Measurements from ENCODE around the gene INCA1.

The INCA1 gene

DNA sequence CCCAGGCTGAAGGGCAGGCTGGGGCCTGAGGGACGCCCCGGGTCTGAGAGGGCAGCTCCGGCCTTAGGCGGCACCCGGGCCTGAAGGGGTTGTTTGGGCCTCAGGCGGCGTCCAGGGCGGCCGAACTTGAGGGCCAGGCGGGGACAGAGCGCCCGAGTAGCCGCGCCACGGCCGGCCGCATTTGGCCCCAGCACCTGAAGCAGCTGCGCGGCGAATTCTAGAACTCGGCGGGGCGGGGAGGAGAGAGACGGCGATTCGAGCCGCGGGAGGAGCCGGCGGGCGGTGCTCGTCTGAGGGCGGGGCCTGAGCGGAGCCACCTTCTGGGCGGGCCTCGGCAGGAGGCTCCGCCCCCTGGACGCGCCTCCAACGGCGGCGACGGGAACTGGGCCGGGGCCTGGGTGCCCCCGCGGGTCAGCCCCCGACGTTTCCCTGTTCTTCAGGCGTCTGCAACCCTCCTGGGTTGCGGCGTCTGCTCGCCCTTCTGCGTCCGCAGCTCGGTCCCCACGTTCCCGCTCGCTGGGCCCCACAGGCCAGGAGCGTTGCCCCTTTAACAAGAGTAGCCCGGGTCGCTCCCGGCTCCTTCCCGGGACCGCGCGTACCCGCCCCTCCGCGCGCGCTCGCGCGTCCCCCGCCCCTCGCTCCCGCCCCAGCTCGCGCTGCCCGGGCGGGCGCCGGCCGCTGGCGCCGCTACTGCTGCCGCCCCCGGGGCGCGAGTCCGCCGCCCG, at the start of gene INCA1, which contains the start of gene KIF1C:
INCA1 (minus strand) TSS at position 221 of the 725 bp plus-strand sequence. CDS start 3,085 bp downstream, outside the sequence.
KIF1C (plus strand) TSS at position 649 of the 725 bp plus-strand sequence. CDS start 2,297 bp downstream, outside the sequence.
- H3K36me3 ChIP-seq (ENCODE audit: control insufficient read depth in 2 of 2, insufficient read depth in 2 of 2, low read length in 2 of 2), result peaks cover 14 to 16% of the 10 kb centered on the region in 2 donors
- H3K9me3 ChIP-seq (ENCODE audit: control insufficient read depth in 2 of 2, low read length in 2 of 2), result no peaks in the 10 kb centered on the region
- peak within 1 kb of the TSS; percentile 93 to 96 for H3K4me3 ChIP-seq (ENCODE audit: low read length in 2 of 2)
- H3K27ac ChIP-seq (ENCODE audit: low read length), result peak within 1 kb of the TSS; percentile 89
- peak within 1 kb of the TSS; percentile 83 for H3K9ac ChIP-seq (ENCODE audit: low read length in 2 of 2)
- peaks cover 39% of the 10 kb centered on the region for H3K4me1 ChIP-seq (ENCODE audit: control insufficient read depth, insufficient read depth, low read length)
- no peaks in the 10 kb centered on the region for H3K27me3 ChIP-seq (ENCODE audit: control insufficient read depth in 1 of 2, insufficient read depth in 2 of 2, low read length in 2 of 2)

GRCh38 chr17:5045496-5045895, 48.2 kb upstream of the INCA1 start:
- no peaks in the 10 kb centered on the region for H3K36me3 ChIP-seq (ENCODE audit: control insufficient read depth in 2 of 2, insufficient read depth in 2 of 2, low read length in 2 of 2)
- H3K9me3 ChIP-seq (ENCODE audit: control insufficient read depth in 2 of 2, low read length in 2 of 2), result no peaks in the 10 kb centered on the region
- peaks cover 12% of the 10 kb centered on the region for H3K4me1 ChIP-seq (ENCODE audit: control insufficient read depth, insufficient read depth, low read length)
- H3K27me3 ChIP-seq (ENCODE audit: control insufficient read depth in 1 of 2, insufficient read depth in 2 of 2, low read length in 2 of 2), result no peaks in the 10 kb centered on the region
- no peak overlapping the region for H3K4me3 ChIP-seq (ENCODE audit: low read length in 2 of 2)
- no peak overlapping the region for H3K27ac ChIP-seq (ENCODE audit: low read length)
- H3K9ac ChIP-seq (ENCODE audit: low read length in 2 of 2), result no peak overlapping the region

GRCh38 chr17:5044630-5045029, 47.3 kb upstream of the INCA1 start:
- no peak overlapping the region for H3K27ac ChIP-seq (ENCODE audit: low read length)
- no peaks in the 10 kb centered on the region for H3K9me3 ChIP-seq (ENCODE audit: control insufficient read depth in 2 of 2, low read length in 2 of 2)
- no peaks in the 10 kb centered on the region for H3K36me3 ChIP-seq (ENCODE audit: control insufficient read depth in 2 of 2, insufficient read depth in 2 of 2, low read length in 2 of 2)
- no peak overlapping the region for H3K4me3 ChIP-seq (ENCODE audit: low read length in 2 of 2)
- H3K4me1 ChIP-seq (ENCODE audit: control insufficient read depth, insufficient read depth, low read length), result peaks cover 5% of the 10 kb centered on the region
- H3K9ac ChIP-seq (ENCODE audit: low read length in 2 of 2), result no peak overlapping the region
- no peaks in the 10 kb centered on the region for H3K27me3 ChIP-seq (ENCODE audit: control insufficient read depth in 1 of 2, insufficient read depth in 2 of 2, low read length in 2 of 2)

DNA sequence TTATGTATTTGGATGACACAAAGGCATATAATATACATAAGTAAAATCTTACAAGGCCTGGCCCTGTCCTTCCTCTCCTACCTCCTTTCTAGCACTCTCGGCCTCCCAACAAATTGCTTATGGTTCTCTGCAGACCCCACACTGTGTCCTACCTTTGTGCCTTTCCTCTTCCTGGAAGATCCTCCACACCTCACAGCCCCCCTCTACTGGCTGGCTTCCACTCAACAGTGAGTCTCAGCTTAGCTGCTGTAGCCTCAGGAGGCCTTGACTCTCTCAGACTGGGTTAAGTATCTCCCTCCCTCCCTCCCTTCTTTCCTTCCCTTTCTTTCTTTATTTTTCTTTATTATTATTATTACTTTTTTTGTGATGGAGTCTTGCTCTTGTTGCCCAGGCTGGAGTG, 46.2 kb upstream of the INCA1 start:
- no peak overlapping the region for H3K4me3 ChIP-seq (ENCODE audit: low read length in 2 of 2)
- H3K9me3 ChIP-seq (ENCODE audit: control insufficient read depth in 2 of 2, low read length in 2 of 2), result no peaks in the 10 kb centered on the region
- H3K4me1 ChIP-seq (ENCODE audit: control insufficient read depth, insufficient read depth, low read length), result no peaks in the 10 kb centered on the region
- no peak overlapping the region for H3K9ac ChIP-seq (ENCODE audit: low read length in 2 of 2)
- no peaks in the 10 kb centered on the region for H3K27me3 ChIP-seq (ENCODE audit: control insufficient read depth in 1 of 2, insufficient read depth in 2 of 2, low read length in 2 of 2)
- no peak overlapping the region for H3K27ac ChIP-seq (ENCODE audit: low read length)
- no peaks in the 10 kb centered on the region for H3K36me3 ChIP-seq (ENCODE audit: control insufficient read depth in 2 of 2, insufficient read depth in 2 of 2, low read length in 2 of 2)

DNA sequence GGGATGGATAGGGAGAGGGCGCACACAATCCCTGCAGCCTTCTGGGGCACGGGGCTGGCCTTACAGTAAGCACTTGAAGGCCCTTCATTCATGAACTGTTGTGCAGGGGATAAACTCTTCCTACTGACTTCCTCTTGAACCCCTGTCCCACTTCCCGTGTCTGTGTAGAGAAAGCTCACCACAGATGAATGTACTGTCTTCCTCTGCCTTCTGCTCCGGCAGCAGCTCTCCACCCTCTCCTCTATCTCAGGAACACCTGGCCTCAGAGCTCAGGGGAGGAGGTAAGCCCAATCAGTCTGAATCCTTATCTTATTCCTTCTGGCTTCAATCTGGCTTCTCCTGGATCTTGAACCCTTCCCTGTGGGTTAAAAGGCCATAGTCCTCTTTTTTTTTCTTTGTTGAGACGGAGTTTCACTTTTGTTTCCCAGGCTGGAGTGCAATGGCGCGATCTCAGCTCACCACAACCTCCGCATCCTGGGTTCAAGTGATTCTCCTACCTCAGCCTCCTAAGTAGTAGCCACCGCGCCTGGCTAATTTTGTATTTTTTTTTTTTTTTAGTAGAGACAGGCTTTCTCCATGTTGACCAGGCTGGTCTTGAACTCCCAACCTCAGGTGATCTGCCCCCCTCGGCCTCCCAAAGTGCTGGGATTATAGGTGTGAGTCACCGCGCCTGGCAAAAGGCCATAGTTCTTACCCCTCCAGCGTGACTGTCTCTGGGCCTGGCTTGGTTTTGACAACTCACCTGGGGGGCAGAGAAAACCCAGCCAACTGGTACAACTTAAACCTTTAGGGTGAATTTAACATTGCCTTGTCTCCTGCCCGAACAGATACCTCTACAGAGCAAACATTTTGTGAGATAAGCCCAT, 45.1 kb upstream of the INCA1 start:
- Histone ChIP-seq H3K9me3 (ENCODE audit: control insufficient read depth in 2 of 2, low read length in 2 of 2) (no peaks in the 10 kb centered on the region), H3K36me3 (ENCODE audit: control insufficient read depth in 2 of 2, insufficient read depth in 2 of 2, low read length in 2 of 2) (no peaks in the 10 kb centered on the region), H3K4me3 (ENCODE audit: low read length in 2 of 2) (no peak overlapping the region), H3K9ac (ENCODE audit: low read length in 2 of 2) (no peak overlapping the region), H3K27ac (ENCODE audit: low read length) (no peak overlapping the region), H3K4me1 (ENCODE audit: control insufficient read depth, insufficient read depth, low read length) (no peaks in the 10 kb centered on the region), H3K27me3 (ENCODE audit: control insufficient read depth in 1 of 2, insufficient read depth in 2 of 2, low read length in 2 of 2) (no peaks in the 10 kb centered on the region)

DNA sequence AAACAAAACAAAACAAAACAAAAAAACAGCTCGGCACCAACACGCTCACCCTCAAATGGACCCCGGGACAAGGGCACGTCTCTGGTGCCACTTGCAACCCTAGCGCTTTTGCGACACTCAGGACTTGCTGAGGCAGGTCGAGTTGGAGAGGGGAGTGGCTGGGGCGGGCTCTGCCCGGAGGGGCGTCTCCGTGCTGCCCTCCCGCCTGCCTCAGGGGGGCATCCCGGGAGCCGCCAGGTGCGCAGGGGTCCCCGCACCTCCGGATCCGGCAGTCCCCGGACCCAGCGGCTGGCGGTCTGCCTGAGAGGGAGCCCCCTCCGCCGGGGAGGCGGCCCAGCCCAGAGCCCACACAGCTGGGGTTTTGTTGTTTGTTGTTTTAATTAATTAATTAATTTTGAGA, 38.0 kb upstream of the INCA1 start, which contains the start of gene SLC52A1:
SLC52A1 (minus strand) TSS at position 112 of the 400 bp plus-strand sequence. CDS start 820 bp downstream, outside the sequence.
- Histone ChIP-seq H3K9ac (ENCODE audit: low read length in 2 of 2) (no peak within 1 kb of the TSS), H3K4me3 (ENCODE audit: low read length in 2 of 2) (no peak within 1 kb of the TSS), H3K27ac (ENCODE audit: low read length) (no peak within 1 kb of the TSS), H3K36me3 (ENCODE audit: control insufficient read depth in 2 of 2, insufficient read depth in 2 of 2, low read length in 2 of 2) (no peaks in the 10 kb centered on the region), H3K27me3 (ENCODE audit: control insufficient read depth in 1 of 2, insufficient read depth in 2 of 2, low read length in 2 of 2) (peaks cover 2 to 5% of the 10 kb centered on the region in 2 donors), H3K4me1 (ENCODE audit: control insufficient read depth, insufficient read depth, low read length) (peaks cover 3% of the 10 kb centered on the region), H3K9me3 (ENCODE audit: control insufficient read depth in 2 of 2, low read length in 2 of 2) (no peaks in the 10 kb centered on the region)

DNA sequence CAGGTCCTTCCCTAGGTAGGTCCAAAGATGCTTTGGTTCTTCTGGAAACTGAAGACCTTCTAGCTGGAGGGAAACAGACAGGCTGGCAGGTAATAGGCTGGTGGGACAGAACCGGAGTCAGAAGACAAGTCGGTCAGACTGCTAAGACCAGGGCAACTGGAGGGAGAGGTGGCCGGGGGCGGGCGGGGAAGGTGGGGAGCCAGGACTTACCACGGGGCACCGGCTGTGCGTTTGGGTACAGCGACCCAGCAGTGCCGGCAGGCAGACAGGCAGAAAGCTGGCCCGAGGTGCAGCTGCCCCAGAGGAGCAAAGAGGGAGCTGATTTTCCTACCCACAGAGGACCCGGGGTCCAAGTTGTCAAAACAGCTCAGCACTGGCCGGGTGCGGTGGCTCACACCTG, 37.3 kb upstream of the INCA1 start:
- H3K4me3 ChIP-seq (ENCODE audit: low read length in 2 of 2), result no peak overlapping the region

DNA sequence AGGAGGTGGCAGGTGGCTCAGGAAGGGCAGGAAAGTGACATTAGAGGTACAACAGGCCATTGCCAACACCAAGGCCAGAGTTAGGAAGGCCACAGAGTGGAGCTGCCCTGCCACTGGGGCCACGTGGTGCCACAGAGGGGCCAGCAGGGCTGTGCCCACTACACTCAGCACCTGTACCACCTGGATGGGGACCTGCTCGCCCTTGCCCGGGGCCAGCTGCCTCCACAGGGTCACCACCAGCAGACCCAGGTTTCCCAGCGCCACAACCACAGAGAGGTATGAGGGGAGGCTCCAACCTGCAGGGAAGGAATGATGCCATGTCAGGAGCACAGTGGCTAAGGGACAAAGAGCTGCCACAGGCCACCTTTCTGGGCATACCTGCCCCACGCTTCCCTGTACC, 36.7 kb upstream of the INCA1 start:
- Histone ChIP-seq H3K9me3 (ENCODE audit: control insufficient read depth in 2 of 2, low read length in 2 of 2) (no peaks in the 10 kb centered on the region), H3K27ac (ENCODE audit: low read length) (no peak overlapping the region), H3K4me3 (ENCODE audit: low read length in 2 of 2) (no peak overlapping the region), H3K27me3 (ENCODE audit: control insufficient read depth in 1 of 2, insufficient read depth in 2 of 2, low read length in 2 of 2) (peaks cover 2 to 5% of the 10 kb centered on the region in 2 donors), H3K36me3 (ENCODE audit: control insufficient read depth in 2 of 2, insufficient read depth in 2 of 2, low read length in 2 of 2) (no peaks in the 10 kb centered on the region), H3K4me1 (ENCODE audit: control insufficient read depth, insufficient read depth, low read length) (peaks cover 3% of the 10 kb centered on the region), H3K9ac (ENCODE audit: low read length in 2 of 2) (no peak overlapping the region)

More for the DNA sequence above, 37.3 kb upstream of the INCA1 start:
- Histone ChIP-seq H3K27me3 (ENCODE audit: control insufficient read depth in 1 of 2, insufficient read depth in 2 of 2, low read length in 2 of 2) (peaks cover 2 to 5% of the 10 kb centered on the region in 2 donors), H3K36me3 (ENCODE audit: control insufficient read depth in 2 of 2, insufficient read depth in 2 of 2, low read length in 2 of 2) (no peaks in the 10 kb centered on the region), H3K9me3 (ENCODE audit: control insufficient read depth in 2 of 2, low read length in 2 of 2) (no peaks in the 10 kb centered on the region), H3K9ac (ENCODE audit: low read length in 2 of 2) (no peak overlapping the region), H3K27ac (ENCODE audit: low read length) (no peak overlapping the region), H3K4me1 (ENCODE audit: control insufficient read depth, insufficient read depth, low read length) (peaks cover 3% of the 10 kb centered on the region)

GRCh38 chr17:5033352-5034015, 36.2 kb upstream of the INCA1 start:
- no peak overlapping the region for H3K27ac ChIP-seq (ENCODE audit: low read length)
- H3K4me1 ChIP-seq (ENCODE audit: control insufficient read depth, insufficient read depth, low read length), result peaks cover 3% of the 10 kb centered on the region
- no peak overlapping the region for H3K9ac ChIP-seq (ENCODE audit: low read length in 2 of 2)
- H3K27me3 ChIP-seq (ENCODE audit: control insufficient read depth in 1 of 2, insufficient read depth in 2 of 2, low read length in 2 of 2), result peaks cover 2 to 5% of the 10 kb centered on the region in 2 donors
- no peaks in the 10 kb centered on the region for H3K36me3 ChIP-seq (ENCODE audit: control insufficient read depth in 2 of 2, insufficient read depth in 2 of 2, low read length in 2 of 2)
- no peaks in the 10 kb centered on the region for H3K9me3 ChIP-seq (ENCODE audit: control insufficient read depth in 2 of 2, low read length in 2 of 2)
- no peak overlapping the region for H3K4me3 ChIP-seq (ENCODE audit: low read length in 2 of 2)

DNA sequence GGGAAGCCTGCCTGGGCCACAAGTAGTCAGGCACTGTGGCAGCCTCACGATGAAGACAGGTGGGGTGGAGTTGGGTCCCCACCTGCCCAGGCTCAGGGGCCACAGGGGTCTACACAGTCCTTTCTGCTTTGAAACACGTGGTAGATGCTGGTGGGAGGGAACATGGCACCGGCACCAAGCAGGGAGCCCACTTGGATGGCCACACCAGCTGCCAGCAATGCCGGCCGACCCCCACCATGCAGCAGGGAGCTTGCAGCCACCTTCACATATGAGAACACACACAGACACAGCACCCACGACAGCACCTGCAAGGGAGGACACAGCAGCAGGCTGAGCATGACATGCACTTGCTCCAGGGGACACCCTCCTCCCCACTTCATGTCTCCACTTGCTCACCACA, 35.5 kb upstream of the INCA1 start:
- Histone ChIP-seq H3K4me3 (ENCODE audit: low read length in 2 of 2) (no peak overlapping the region), H3K9ac (ENCODE audit: low read length in 2 of 2) (no peak overlapping the region), H3K27me3 (ENCODE audit: control insufficient read depth in 1 of 2, insufficient read depth in 2 of 2, low read length in 2 of 2) (peaks cover 2 to 5% of the 10 kb centered on the region in 2 donors), H3K4me1 (ENCODE audit: control insufficient read depth, insufficient read depth, low read length) (peaks cover 3% of the 10 kb centered on the region), H3K9me3 (ENCODE audit: control insufficient read depth in 2 of 2, low read length in 2 of 2) (no peaks in the 10 kb centered on the region), H3K36me3 (ENCODE audit: control insufficient read depth in 2 of 2, insufficient read depth in 2 of 2, low read length in 2 of 2) (no peaks in the 10 kb centered on the region), H3K27ac (ENCODE audit: low read length) (no peak overlapping the region)
